Left renal cortex interstitium (tissue), 4 donors: ENCODE measurements around the gene HPX. TPM values are rescaled to one million over a fixed set of nuclear protein-coding genes. Genes with fewer than 3 reads are reported as not detected.

Source experiments
- DNase-seq, 4 donors: peaks; one replicate each; pipeline ENCODE4 v3.0.0-alpha.2; 2013; ENCODE audit warnings: low read depth in 4 of 4, low spot score in 2 of 4, missing footprints in 1 of 4
- polyA plus RNA-seq, 4 donors: library from polyadenylated mRNA; unstranded; fragments of 120-200 nt; gene quantifications; one replicate each; pipeline ENCODE4 v1.2.1, GENCODE V29; 2013; ENCODE audit not compliant: insufficient read length in 4 of 4

Gene HPX
- polyA plus RNA-seq = 1 to 10 TPM; 1.7 to 8.6 (median 5.9) TPM

GRCh38 chr11:6440906-6441358 is at the start of gene HPX:
TSS of gene HPX (minus strand) at chr11:6440987. CDS start at chr11:6440963, 24 bp downstream.
- no peak for DNase-seq

DNA sequence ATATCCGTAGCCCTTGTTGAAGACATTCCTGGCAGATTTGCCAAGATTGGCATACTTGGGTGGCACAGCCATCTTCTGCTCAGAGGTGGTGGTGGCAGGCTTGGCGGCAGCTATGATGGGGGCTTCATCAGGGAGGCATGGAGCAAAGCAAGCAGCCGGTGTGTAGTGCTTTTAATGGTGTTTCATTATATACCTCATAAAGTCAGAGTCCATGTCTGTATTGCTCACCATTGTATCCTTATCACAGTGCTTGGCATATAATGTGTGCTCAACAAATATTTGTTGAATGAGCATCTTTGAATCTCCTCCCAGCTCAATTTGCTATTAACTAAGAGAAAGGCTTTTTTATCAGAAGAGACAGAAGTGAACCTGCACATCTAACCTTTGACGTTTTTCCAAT is 48.5 kb upstream of the HPX start:
- no peak for DNase-seq

GRCh38 chr11:6488821-6489220 is 48.0 kb upstream of the HPX start:
- DNase-seq = no peak

DNA sequence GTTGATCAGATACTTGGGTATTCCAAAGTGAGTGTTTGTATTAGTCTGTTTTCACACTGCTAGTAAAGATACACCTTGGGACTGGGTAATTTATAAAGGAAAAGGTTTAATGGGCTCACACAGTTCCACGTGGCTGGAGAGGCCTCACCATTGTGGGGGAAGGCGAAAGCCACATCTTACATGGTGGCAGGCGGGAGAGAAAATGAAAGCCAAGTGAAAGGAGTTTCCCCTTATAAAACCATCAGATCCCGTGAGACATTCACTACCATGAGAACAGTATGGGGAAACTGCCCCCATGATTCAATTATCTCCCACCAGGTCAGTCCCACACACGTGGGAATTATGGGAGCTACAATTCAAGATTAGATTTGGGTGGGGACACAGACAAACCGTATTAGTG is 47.6 kb upstream of the HPX start:
- no peak for DNase-seq

- DNase-seq = no peak
Observed at GRCh38 chr11:6486938-6487337, 46.2 kb upstream of the HPX start.

DNA sequence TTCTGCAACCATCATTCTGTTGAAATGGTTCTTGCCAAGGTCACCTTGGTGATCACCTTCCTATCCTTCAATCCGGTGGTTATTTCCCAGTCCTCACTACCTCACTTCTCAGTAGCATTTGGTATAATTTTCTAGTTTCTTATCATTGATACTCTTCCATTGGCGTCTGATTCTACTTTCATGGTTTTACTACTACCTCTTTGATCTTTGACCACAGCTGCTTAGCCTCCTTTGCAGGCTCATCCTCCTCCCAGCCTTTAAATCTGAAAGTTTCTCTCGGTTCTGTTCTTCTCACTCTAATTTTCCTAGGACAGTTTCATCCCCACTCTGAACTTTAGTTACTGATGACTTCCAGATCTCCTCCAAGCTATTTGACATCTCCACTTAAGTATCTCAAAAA is 45.5 kb upstream of the HPX start:
- DNase-seq = no peak

DNA sequence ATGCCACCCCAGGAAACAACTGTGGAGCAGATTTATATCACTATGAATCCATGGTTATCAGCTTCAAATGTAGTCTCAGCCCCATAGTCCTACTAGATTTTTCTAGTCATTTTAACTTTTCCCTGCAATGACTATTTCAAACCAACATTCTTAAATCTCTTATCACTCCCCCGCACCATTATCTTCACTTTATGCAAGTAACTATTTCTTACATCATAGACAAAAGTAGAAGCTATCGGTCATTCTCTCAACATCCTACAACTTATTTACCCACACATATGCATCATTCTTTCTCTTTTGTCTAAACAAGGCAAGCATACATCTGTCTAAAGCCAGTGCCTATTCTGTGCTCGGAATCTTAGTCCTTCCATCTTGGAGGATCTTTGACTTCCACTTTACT is 44.9 kb upstream of the HPX start:
- no peak for DNase-seq

- DNase-seq = no peak
Observed at GRCh38 chr11:6483015-6483414, 42.2 kb upstream of the HPX start.

GRCh38 chr11:6482441-6482840 is 41.7 kb upstream of the HPX start:
- no peak for DNase-seq

DNA sequence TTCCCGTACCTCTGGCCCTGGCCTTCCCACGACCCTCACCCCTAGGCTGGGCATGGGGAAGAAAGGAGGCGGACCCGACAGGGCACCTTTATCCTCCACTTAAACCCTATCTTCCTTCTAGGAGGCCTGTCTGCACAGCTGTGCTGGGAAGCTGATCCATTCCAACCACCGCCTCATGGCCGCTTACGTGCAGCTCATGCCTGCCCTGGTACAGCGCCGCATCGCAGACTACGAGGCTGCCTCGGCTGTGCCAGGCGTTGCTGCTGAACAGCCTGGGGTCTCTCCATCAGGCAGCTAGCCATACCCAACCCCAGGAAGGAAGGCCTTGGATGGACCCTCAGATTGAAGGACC is 41.1 kb upstream of the HPX start:
- DNase-seq = no peak

DNA sequence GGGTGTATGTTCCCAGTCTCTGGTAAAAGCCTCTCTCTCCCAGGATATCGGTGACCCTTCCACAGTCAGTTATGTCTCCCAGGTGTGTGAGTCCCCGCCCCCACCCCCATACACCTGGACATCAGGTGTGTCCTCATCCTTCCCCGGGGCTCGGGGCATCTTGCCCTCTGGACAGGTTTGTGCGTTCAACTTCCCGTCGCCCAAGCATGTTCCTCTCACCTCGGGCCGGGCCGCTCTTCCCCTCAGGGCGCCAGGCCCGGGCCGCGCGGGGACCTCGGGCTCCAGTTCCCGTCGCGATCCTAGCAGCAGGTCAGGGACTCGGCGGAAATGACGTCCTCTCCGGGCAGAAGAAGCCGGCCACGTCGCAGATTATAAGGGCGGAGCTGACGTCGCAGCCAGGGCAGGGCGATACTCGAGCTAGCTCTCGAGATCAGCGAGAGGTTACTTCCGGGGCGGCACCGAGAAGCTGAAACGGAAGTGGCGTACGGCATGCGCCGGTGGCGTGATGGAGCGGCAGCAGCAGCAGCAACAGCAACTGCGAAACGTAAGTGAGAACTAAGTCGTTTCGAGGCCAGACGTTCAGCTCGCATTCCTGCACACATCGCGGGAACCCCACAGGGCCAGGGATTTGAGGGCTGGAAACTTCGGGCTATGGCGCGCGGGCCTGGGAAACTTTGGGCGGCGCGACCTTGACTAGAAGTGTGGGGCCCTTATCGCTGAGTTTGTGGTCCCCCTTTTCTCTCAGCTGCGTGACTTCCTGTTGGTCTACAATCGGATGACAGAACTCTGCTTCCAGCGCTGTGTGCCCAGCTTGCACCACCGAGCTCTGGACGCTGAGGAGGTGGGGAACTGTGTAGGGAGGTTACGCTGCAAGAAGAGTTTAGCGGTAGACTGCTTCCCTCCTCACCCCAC is 40.5 kb upstream of the HPX start, which contains the start of the genes ARFIP2 and TIMM10B:
ARFIP2 (minus strand) TSS at position 320 of the 912 bp plus-strand sequence. CDS start 910 bp downstream, outside the sequence.
TIMM10B (plus strand) TSS at position 490 of the 912 bp plus-strand sequence; CDS start at position 506, 16 bp downstream.
- DNase-seq = peak; percentile 89 to 96 (median 92)

- DNase-seq = no peak
Observed at GRCh38 chr11:6480299-6480914, 39.6 kb upstream of the HPX start.

DNA sequence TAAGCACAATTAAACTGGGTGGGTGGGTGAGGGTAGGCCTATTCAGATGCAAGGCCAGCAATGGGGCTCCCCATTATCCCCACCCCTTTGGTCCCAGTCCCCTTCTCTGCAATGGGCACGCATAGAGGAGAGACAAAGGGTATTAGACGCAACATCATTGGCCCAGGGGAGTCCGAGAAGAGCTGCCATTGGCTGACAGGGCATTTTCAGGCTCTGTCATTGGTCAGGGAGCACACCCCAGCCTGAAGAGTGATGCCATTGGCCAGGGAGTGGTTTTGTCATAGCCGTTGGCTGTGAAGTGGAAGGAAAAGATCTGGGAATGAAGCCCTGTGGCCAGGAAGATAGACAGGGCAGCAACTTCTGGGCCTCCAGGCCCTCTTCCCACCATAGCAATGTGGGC is 35.8 kb upstream of the HPX start:
- no peak for DNase-seq

GRCh38 chr11:6475936-6476335 is 35.1 kb upstream of the HPX start:
- no peak for DNase-seq

DNA sequence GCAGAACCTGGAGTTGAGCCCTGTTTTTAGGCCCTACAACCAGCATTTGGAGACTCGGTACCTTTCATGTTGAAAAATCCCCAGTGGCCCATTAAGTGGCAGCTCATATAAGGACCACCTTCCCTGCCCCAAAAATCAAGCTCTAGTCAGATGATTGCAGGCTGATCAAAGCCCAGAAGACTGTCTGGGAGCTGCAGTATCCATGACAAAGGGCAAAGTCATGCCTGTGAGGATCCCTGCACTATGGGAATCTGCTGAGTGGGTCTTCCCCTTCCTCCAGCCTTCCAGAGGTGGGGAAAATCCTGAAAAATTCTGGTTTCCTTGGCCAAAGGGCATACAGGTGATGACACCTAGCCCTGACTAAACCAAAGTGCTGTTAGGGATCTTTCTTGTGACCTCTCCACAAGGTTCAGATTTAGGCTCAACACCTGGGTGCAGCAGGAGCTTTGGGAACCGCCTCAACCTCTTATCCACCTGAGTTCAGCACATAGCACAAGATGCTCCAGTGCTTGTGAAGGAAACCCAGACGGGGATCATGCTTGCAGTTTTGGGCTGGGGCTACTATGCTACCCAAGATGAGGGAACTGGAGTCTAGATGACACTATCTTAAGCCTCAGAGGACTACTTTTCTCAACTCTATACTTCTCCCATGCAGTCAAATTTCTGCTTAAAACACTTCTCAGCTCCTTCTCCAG is 34.2 kb upstream of the HPX start:
- no peak for DNase-seq

DNA sequence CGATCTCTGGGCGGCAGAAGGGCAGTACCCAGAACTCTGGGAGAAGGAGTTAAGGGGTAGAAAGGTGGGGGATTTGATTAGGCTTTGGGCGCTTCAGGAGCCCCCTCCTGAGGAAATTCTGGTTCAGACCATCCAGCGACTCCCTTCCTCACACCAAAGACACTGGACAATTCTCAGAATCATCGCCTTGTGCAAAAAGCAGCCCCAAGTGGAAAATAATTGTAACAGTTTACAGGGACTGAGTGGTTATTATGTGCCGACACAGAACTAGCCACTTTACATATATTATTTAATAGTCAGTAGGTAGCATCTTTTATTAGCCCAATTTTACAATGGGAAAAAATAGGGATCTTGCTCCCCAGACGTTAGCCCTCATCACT is 33.6 kb upstream of the HPX start:
- no peak for DNase-seq

GRCh38 chr11:6473451-6474412 is 32.9 kb upstream of the HPX start, which contains the start of gene TRIM3:
TSS of gene TRIM3 (minus strand) at chr11:6473941. CDS start at chr11:6465695, 8,246 bp downstream.
- peak; percentile 52 to 81 (median 76) for DNase-seq

- no peak for DNase-seq
Observed at GRCh38 chr11:6472934-6473333, 32.1 kb upstream of the HPX start.

DNA sequence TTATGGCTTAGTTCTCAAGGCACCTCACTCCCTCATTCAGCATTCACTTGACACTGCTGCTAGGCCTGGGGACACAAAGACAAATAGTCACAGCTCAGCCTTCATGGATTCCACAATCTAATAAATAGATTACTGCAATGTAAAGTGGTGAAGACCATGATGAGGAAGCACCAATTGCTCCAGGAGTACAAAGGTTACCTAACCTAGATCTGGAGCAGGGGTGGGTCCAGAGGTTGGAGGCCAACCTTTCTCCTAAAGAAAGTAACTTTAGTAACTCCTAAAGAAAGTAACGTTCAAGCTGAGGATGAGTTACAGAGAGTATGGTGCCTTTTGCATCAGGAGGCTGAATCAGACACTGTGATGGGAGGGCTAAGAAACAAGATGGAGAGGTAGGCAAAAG is 28.8 kb upstream of the HPX start:
- DNase-seq = no peak
